IPS DF 6.9 (cell line): ENCODE results near the gene SUCLG2.
"Not testable (repeated sequence)": the region's sequence is repeated elsewhere in the genome, so short reads cannot be mapped to it uniquely, and the experiment has no call there.

ENCODE experiments used
- DNase-seq: peaks from one replicate; pipeline ENCODE4 v3.0.0-alpha.2; 2013; ENCODE audit warnings: low read depth, low spot score
- H3K27ac ChIP-seq: one replicate; pipeline ENCODE4 v1.5.1; 2013; ENCODE audit warnings: low read length, control low read depth
- H3K27me3 ChIP-seq: 2 replicates; pipeline ENCODE4 v1.6.1; 2013; ENCODE audit warnings: mild to moderate bottlenecking, low read length; ENCODE audit not compliant: control insufficient read depth, insufficient read depth
- H3K36me3 ChIP-seq: 2 replicates; pipeline ENCODE4 v1.6.1; 2013; ENCODE audit warnings: low read length; ENCODE audit not compliant: control insufficient read depth, insufficient read depth
- H3K4me1 ChIP-seq: 2 replicates; pipeline ENCODE4 v1.6.1; 2013; ENCODE audit warnings: low read length; ENCODE audit not compliant: control insufficient read depth, insufficient read depth
- H3K4me3 ChIP-seq: 2 replicates; pipeline ENCODE4 v1.5.1; 2013; ENCODE audit warnings: mild to moderate bottlenecking, low read length
- H3K9me3 ChIP-seq: 2 replicates; pipeline ENCODE4 v1.6.1; 2013; ENCODE audit warnings: low read length, inconsistent platforms; ENCODE audit not compliant: control insufficient read depth, insufficient read depth
- WGBS: extraction: QIAGEN DNeasy Blood & Tissue Kit; methylation state at CpG from one replicate; pipeline ENCODE4 v1.1.7; 2013; ENCODE audit warnings: mixed read lengths, missing lambda C conversion rate; ENCODE audit not compliant: insufficient read length, insufficient coverage; 5-methylcytosine and 5-hydroxymethylcytosine counted together

SUCLG2 gene

DNA sequence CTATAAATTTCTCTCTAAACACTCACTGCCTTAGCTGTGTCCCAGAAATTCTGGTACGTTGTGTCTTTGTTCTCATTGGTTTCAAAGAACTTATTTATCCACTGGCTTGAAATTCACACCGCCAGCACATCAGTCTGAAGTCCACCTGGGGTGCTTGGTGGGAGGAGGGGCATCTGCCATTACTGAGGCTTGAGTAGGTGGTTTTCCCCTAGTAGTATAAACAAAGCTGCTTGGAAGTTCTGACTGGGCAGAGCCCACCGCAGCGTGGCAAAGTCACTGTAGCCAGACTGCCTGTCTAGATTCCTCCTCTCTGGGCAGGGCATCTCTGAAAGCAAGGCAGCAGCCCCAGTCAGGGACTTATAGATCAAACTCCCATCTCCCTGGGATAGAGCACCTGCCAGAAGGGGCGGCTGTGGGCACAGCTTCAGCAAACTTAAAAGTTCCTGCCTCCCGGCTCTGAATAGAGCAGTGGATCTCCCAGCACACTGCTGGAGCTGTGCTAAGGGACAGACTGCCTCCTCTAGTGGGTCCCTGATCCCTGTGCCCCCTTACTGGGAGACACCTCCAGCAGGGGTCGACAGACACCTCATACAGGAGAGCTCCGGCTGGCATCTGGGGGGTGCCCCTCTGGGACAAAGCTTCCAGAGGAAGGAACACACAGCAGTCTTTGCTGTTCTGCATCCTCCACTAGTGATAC lies 114.1 kb downstream of the SUCLG2 start:
- no peak overlapping the region for H3K4me3 ChIP-seq
- no peaks in the 10 kb centered on the region for H3K36me3 ChIP-seq

DNA sequence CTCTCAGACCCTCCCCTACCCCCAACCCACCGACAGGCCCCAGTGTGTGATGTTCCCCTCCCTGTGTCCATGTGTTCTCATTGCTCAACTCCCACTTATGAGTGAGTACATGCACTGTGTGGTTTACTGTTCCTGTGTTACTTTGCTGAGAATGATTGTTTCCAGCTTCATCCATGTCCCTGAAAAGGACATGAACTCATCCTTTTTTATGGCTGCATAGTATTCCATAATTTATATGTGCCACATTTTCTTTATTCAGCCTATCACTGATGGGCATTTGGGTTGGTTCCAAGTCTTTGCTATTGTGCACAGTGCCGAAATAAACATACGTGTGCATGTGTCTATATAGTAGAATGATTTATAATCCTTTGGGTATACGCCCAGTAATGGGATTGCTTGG lies 117.2 kb downstream of the SUCLG2 start:
- H3K27me3 ChIP-seq, H3K27ac ChIP-seq, H3K4me3 ChIP-seq, H3K9me3 ChIP-seq, H3K36me3 ChIP-seq, DNase-seq, H3K4me1 ChIP-seq: not testable (repeated sequence)
- no CpG with 5 or more reads among the region's 4 CpGs for WGBS

More for the DNA sequence above, 114.1 kb downstream of the SUCLG2 start:
- DNase-seq = no peak
- no peak overlapping the region for H3K27ac ChIP-seq
- H3K4me1 ChIP-seq = no peaks in the 10 kb centered on the region
- H3K9me3 ChIP-seq = no peaks in the 10 kb centered on the region
- no peaks in the 10 kb centered on the region for H3K27me3 ChIP-seq
- WGBS = no CpG with 5 or more reads among the region's 8 CpGs

DNA sequence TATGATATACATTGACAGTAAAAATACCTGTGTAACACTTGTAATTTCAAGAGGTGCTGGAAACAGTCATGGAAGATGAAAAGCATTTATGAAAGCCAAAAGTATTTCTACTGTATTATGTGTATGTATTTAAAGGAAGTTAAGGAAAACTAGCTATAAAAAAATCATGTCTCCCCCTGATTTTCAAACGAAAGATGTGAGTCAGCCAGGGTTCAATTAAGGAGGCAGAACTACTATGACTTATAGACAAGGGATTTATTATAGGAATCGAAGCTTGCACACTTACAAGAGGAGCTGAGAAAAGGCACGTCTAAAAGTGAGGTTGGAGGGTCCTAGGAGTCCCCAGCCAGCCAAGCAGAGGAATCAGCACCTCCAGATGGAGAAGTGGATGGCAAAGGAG lies 119.4 kb downstream of the SUCLG2 start:
- Histone ChIP-seq H3K27me3 (no peaks in the 10 kb centered on the region), H3K4me1 (no peaks in the 10 kb centered on the region), H3K4me3 (no peak overlapping the region), H3K9me3 (no peaks in the 10 kb centered on the region), H3K36me3 (no peaks in the 10 kb centered on the region), H3K27ac (no peak overlapping the region)
- no CpG with 5 or more reads among the region's 3 CpGs for WGBS
- DNase-seq = no peak

DNA sequence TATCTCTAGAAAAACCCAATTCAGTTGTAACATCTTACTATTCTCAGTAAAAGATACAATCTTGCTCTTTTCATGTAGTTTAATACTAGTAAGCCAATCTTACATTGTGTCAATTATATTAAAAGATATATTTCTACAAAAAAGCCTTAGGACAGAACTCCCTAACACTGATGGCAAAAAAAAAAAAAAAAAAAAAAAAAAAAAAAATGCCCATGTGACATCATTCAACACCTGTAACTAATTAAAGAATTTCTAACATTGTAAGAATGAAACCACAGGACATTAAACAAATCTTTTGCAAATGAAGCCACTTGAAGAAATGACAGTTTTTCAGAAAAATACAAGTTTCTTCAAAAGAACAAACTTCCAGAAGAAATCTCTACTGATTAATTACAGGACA lies 119.8 kb downstream of the SUCLG2 start:
- H3K27me3 ChIP-seq = no peaks in the 10 kb centered on the region
- H3K36me3 ChIP-seq = no peaks in the 10 kb centered on the region
- DNase-seq = no peak
- no peak overlapping the region for H3K27ac ChIP-seq
- no peak overlapping the region for H3K4me3 ChIP-seq
- H3K4me1 ChIP-seq = no peaks in the 10 kb centered on the region
- no peaks in the 10 kb centered on the region for H3K9me3 ChIP-seq

DNA sequence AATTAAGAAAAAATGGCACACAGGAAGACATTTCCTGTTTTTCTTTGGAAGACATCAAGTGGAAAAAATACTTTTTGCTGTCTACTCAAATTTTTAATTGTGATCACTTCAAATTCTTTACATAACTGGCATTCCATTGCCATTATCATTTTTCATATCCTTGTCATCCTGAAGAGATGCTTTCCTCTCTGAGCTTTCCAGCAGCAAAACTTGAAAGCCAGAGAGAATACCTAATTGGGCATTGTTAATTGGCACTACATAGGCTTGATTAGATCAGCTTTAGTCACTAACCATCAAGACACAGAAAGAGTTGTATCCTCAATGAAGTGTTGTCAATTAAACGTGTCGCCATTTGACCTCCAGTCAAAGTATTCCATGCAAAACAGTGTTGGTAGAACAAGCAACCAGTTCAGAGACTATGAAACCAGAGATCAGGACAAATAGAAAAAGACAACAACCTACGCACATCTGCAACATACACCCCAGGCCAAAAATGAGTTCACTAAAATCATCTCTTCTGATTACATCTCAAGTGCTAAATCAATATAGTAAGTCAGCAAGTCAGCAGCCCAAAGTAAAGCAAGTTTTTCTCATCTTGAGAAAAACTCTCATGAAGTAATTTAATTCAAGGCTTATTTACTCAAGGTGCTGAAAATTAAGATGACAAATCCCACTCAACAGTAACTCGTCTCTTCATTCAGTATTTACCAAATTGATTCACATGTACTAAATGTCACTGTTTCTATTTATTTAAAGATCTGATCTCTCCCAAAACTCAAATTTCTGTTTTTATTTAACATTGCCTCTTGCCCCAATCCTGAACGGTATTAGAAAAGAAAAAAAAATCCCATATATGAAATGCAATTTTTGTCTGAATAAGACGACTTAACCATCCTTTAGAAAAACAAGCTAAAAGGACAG lies 123.0 kb downstream of the SUCLG2 start:
- Histone ChIP-seq H3K27me3 (no peaks in the 10 kb centered on the region), H3K9me3 (no peaks in the 10 kb centered on the region), H3K4me3 (no peak overlapping the region), H3K4me1 (no peaks in the 10 kb centered on the region), H3K36me3 (no peaks in the 10 kb centered on the region; the same call in 1 of the 2 replicates), H3K27ac (no peak overlapping the region)
- no peak for DNase-seq
- no CpG with 5 or more reads among the region's 6 CpGs for WGBS

DNA sequence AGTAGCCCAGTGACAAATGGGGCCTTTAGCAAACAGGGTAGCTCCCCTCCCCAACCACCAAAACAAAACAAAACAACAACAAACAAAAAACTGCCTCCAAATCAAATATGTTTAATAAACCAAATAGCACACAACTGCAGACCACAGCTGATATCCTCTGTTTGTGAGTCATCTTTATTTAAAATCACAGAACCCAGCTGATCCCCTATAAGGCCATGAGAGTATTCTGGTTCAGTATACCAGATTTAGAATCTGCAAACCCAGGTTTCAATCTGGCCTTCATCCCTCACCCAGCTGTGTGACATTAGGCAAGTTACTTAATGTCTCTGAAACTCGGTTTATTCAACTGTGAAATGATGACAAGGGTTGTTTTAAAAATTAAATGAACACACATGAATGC lies 124.5 kb downstream of the SUCLG2 start:
- WGBS = no CpG with 5 or more reads among the region's 1 CpG
- H3K36me3 ChIP-seq = no peaks in the 10 kb centered on the region; the same call in 1 of the 2 replicates
- DNase-seq = no peak
- no peaks in the 10 kb centered on the region for H3K27me3 ChIP-seq
- H3K4me3 ChIP-seq = no peak overlapping the region
- H3K27ac ChIP-seq = no peak overlapping the region
- no peaks in the 10 kb centered on the region for H3K4me1 ChIP-seq
- H3K9me3 ChIP-seq = no peaks in the 10 kb centered on the region

DNA sequence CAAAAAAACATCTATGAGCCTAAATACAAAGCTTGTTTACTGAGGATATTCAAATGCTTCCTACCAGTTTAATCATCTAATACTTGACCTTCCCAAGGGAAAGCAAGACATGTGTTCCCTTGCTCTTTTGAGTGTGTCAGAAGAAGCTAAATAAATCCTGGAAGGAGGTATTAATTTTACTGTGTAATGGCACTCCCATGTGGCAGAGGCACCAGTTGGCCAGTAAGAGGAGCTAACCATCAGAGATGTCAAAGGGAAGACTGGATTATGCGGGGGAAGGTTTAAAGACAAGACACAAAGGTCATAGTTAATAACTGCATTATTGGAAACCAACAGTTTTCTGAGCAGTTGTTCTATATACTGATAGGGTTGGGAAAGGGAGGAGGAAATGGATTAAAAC lies 125.1 kb downstream of the SUCLG2 start:
- H3K9me3 ChIP-seq = no peaks in the 10 kb centered on the region
- H3K36me3 ChIP-seq = no peaks in the 10 kb centered on the region; the same call in 1 of the 2 replicates
- no peak overlapping the region for H3K27ac ChIP-seq
- no peak for DNase-seq
- H3K4me3 ChIP-seq = no peak overlapping the region
- H3K27me3 ChIP-seq = no peaks in the 10 kb centered on the region
- no peaks in the 10 kb centered on the region for H3K4me1 ChIP-seq
- WGBS = no CpG with 5 or more reads among the region's 1 CpG

DNA sequence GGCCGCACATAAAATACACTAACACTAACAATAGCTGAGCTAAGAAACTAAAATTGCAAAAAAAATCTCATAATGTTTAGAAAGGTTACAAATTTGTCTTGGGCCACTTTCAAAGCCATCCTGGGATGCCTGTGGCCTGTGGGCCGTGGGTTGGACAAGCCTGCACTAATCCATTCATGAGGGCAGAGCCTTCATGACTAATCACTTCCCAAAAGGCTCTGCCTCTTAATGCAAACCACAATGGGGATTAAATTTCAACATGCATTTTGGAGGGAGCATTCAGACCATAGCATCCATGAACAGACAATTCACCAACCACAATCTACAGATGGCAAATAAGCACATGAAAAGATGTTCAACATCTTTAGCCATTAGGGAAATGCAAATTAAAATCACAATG lies 128.2 kb downstream of the SUCLG2 start:
- H3K27ac ChIP-seq = no peak overlapping the region
- H3K36me3 ChIP-seq = no peaks in the 10 kb centered on the region; the same call in 1 of the 2 replicates
- H3K9me3 ChIP-seq = no peaks in the 10 kb centered on the region
- DNase-seq = no peak
- no peaks in the 10 kb centered on the region for H3K27me3 ChIP-seq
- H3K4me1 ChIP-seq = no peaks in the 10 kb centered on the region
- WGBS = no CpG with 5 or more reads among the region's 2 CpGs
- H3K4me3 ChIP-seq = no peak overlapping the region

DNA sequence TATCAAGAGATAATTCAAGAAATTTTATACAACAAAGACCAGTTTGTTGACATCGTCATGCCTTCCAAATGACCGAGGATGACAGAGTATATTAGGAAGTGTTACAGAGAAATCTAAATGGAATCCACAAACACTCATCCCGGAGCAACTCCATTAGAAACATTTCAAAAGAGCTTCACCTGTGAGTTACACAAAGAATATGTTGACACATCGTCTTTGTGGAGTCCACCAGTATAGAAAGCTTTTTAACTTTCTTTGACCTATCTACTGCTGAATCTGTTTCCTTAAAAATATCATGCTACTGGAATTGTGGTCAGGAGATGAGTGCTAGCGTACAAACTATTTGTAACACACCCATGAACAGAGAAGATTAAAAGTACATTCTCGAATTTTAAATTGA lies 130.4 kb downstream of the SUCLG2 start:
- no peaks in the 10 kb centered on the region; the same call in 1 of the 2 replicates for H3K36me3 ChIP-seq
- DNase-seq = no peak
- no peaks in the 10 kb centered on the region for H3K4me1 ChIP-seq
- no peak overlapping the region for H3K27ac ChIP-seq
- H3K4me3 ChIP-seq = no peak overlapping the region
- WGBS = no CpG with 5 or more reads among the region's 6 CpGs
- H3K27me3 ChIP-seq = no peaks in the 10 kb centered on the region
- no peaks in the 10 kb centered on the region for H3K9me3 ChIP-seq

DNA sequence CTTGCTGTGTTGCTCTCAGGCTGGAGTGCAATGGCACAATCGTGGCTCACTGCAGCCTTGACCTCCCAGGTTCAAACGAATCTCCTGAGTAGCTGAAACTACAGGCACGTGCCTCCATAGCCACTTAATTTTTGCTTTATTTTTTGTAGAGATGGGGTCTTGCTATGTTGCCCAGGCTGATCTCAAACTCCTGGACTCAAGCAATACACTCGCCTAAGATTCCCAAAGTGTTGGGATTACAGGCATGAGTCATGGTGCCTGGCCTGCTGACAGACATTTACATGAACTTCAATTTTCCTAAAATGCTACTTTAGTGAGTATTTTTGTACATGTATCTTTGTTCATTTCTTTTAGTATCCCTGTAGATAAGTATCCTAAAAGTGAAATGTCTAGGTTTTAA lies 132.3 kb downstream of the SUCLG2 start:
- H3K27ac ChIP-seq = no peak overlapping the region
- no peaks in the 10 kb centered on the region for H3K9me3 ChIP-seq
- DNase-seq = no peak
- no peaks in the 10 kb centered on the region for H3K4me1 ChIP-seq
- H3K36me3 ChIP-seq = no peaks in the 10 kb centered on the region
- no peak overlapping the region for H3K4me3 ChIP-seq
- no CpG with 5 or more reads among the region's 4 CpGs for WGBS
- H3K27me3 ChIP-seq = no peaks in the 10 kb centered on the region
